GM23338 (cell line): ENCODE results near the gene RASGRF2.

Experiments
- CREB1 ChIP-seq: fragments of 250-450 bp; sonication (Bioruptor Pico); IDR thresholded peaks from 2 replicates; pipeline ENCODE4 v1.5.0; 2020; ENCODE audit warnings: low read depth, mild to moderate bottlenecking, moderate library complexity
- CTCF ChIP-seq, 2 experiments: fragments of 200-600 bp in 1 of 2; sonication (generic) in 1 of 2; conservative IDR thresholded peaks; 2 replicates each; pipeline versions ENCODE4 v1.5.1 to v1.6.1; 2016 to 2017; ENCODE audit warnings: antibody characterized with exemption in 2 of 2, low read depth in 2 of 2, mild to moderate bottlenecking in 2 of 2, moderate library complexity in 1 of 2
- ETS1 ChIP-seq: IDR thresholded peaks from 2 replicates; pipeline ENCODE4 v1.6.1; 2016; ENCODE audit warnings: antibody characterized with exemption
- EZH2 ChIP-seq: fragments of 200-600 bp; sonication (generic); IDR thresholded peaks from one replicate; pipeline ENCODE4 v1.8.0; 2017; ENCODE audit warnings: antibody characterized with exemption, mild to moderate bottlenecking, low read depth; ENCODE audit not compliant: unreplicated experiment
- EZH2phosphoT487 ChIP-seq: fragments of 200-600 bp; sonication (generic); IDR thresholded peaks from one replicate; pipeline ENCODE4 v1.8.1; 2018; ENCODE audit warnings: antibody characterized with exemption; ENCODE audit not compliant: unreplicated experiment
- JUNB ChIP-seq: IDR thresholded peaks from one replicate; pipeline ENCODE4 v1.6.1; 2016; ENCODE audit warnings: antibody characterized with exemption; ENCODE audit not compliant: unreplicated experiment
- NANOG ChIP-seq: IDR thresholded peaks from 2 replicates; pipeline ENCODE4 v1.6.1; 2016; ENCODE audit warnings: antibody characterized with exemption, borderline replicate concordance
- POLR2AphosphoS5 ChIP-seq: IDR thresholded peaks from 2 replicates; pipeline ENCODE4 v1.6.1; 2016; ENCODE audit warnings: antibody characterized with exemption, low read depth
- REST ChIP-seq: IDR thresholded peaks from one replicate; pipeline ENCODE4 v1.6.1; 2018; ENCODE audit warnings: antibody characterized with exemption; ENCODE audit not compliant: unreplicated experiment
- STAT1 ChIP-seq: IDR thresholded peaks from one replicate; pipeline ENCODE4 v1.6.1; 2016; ENCODE audit warnings: antibody characterized with exemption; ENCODE audit not compliant: unreplicated experiment
- ZNF114 ChIP-seq: fragments of 250-450 bp; sonication (Bioruptor Pico); IDR thresholded peaks from 2 replicates; pipeline ENCODE4 v1.5.0; 2020; ENCODE audit warnings: mild to moderate bottlenecking, moderate library complexity
- ZNF331 ChIP-seq: fragments of 250-450 bp; sonication (Bioruptor Pico); IDR thresholded peaks from 2 replicates; pipeline ENCODE4 v1.5.0; 2020; ENCODE audit warnings: low read depth, mild to moderate bottlenecking, moderate library complexity
- ZNF462 ChIP-seq: fragments of 250-450 bp; sonication (Bioruptor Pico); IDR thresholded peaks from 2 replicates; pipeline ENCODE4 v1.5.0; 2020; ENCODE audit warnings: mild to moderate bottlenecking, moderate library complexity

- no peak for TF ChIP-seq POLR2AphosphoS5
- no peak for TF ChIP-seq CTCF (conservative IDR thresholded peaks at IDR 0.05; ENCODE audit: low read depth in 2 of 2)
- no peak for TF ChIP-seq EZH2phosphoT487
- no peak for TF ChIP-seq ETS1
- no peak for TF ChIP-seq STAT1
- no peak for TF ChIP-seq ZNF462 (CRISPR knock-in tag)
- no peak for TF ChIP-seq JUNB
- TF ChIP-seq EZH2, result no peak
- TF ChIP-seq REST, result no peak
- no peak for TF ChIP-seq NANOG
- TF ChIP-seq CREB1, result no peak
- no peak for TF ChIP-seq ZNF331
- TF ChIP-seq ZNF114 (CRISPR knock-in tag), result no peak
Measured at GRCh38 chr5:81251922-81252321, 291.8 kb downstream of the RASGRF2 start.
